Stomach (tissue), 4 donors: ENCODE data around the gene MAGI2.

Experiments
- CTCF ChIP-seq, 7 experiments: fragments of 450-650 bp in 4 of 7; fragments of 200-600 bp in 3 of 7; sonication (generic) in 3 of 7; IDR thresholded peaks; one replicate each; pipeline ENCODE4 v1.5.1; 2016 to 2019; ENCODE audit warnings: antibody characterized with exemption in 7 of 7, control low read depth in 2 of 7, mild to moderate bottlenecking in 1 of 7
- POLR2A ChIP-seq, 4 donors: fragments of 450-650 bp; IDR thresholded peaks; one replicate each; pipeline ENCODE4 v1.6.1; 2016; ENCODE audit warnings: antibody characterized with exemption in 4 of 4, control low read depth in 2 of 4, mild to moderate bottlenecking in 1 of 4, moderate library complexity in 1 of 4

DNA sequence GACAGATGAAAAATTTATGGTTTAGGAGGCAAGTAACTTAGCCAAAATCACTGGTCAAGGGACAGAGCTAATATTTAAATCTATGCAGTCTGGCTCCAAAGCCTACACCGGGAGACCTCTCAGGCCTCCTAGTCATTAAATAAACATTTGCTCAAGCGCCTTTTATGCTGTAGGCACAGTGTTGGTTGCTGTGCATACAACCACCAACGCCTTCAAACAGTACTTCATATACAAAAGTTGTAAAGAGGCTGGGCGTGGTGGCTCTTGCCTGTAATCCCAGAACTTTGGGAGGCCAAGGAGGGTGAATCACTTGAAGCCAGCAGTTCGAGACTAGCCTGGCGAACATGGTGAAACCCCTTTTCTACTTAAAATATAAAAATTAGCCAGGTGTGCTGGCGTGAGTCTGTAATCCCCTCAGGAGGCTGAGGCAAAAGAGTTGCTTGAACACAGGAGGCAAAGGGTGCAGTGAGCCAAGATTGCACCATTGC is 159.8 kb downstream of the MAGI2 start:
- TF ChIP-seq POLR2A (IDR thresholded peaks at IDR 0.05) = no peak
- TF ChIP-seq CTCF (IDR thresholded peaks at IDR 0.05) = no peak
